Ovary (tissue), 3 donors: ENCODE data around the gene F13A1.

Source experiments
- CTCF ChIP-seq, 3 donors: fragments of 450-650 bp in 2 of 3; fragments of 200-600 bp in 1 of 3; IDR thresholded peaks; one replicate each; pipeline versions ENCODE4 v1.5.1 to v1.8.0; 2016 to 2022; ENCODE audit warnings: antibody characterized with exemption in 3 of 3, mild to moderate bottlenecking in 1 of 3
- POLR2A ChIP-seq: fragments of 450-650 bp; IDR thresholded peaks from one replicate; pipeline ENCODE4 v1.6.1; 2017; ENCODE audit warnings: antibody characterized with exemption, mild to moderate bottlenecking, moderate library complexity
- donor health status: DM: no; HTN: no; CAD: no.

- no peak for TF ChIP-seq POLR2A
- TF ChIP-seq CTCF (IDR thresholded peaks at IDR 0.05) = no peak
Measured at GRCh38 chr6:6357032-6357431, 36.6 kb upstream of the F13A1 start.
